ENCODE results near the gene IER3IP1. TPM values are rescaled to one million over a fixed set of nuclear protein-coding genes. Genes with fewer than 3 reads are reported as not detected.

The IER3IP1 gene
- total and polyA plus RNA-seq, 8 donors, result under 0.01 to 39.1 (median 12.0) TPM

DNA sequence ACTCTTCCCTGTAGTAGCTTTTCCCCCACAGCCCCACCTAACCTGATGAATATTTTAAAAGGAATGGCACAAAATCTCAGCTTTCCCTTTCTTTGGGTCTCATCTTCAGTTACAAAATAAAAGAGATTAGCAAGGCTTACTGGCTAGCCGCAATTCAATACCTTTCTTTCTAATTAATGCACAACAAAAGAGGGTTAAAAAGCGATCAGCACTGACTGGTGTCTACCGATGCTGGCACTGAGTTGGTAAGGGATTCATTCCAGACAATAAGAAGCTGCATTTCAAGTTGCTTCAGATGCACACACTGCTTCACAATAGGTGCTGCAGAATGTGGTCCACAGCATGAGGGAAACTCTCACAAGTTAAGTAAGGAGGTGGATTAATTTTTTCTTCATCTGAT, 67.8 kb downstream of the IER3IP1 start:
- H3K27me3 ChIP-seq, result no peaks in the 10 kb centered on the region
- H3K4me1 ChIP-seq, result no peaks in the 10 kb centered on the region
- intact Hi-C loops (cut with DNase I; ENCODE audit: low total_unique reads), result loop anchor here (10.0 kb wide), 1 partner anchor 636 kb away; no protein-coding TSS in a partner anchor
- TF ChIP-seq EP300 (IDR thresholded peaks at IDR 0.05) (no peak), POLR2A (IDR thresholded peaks at IDR 0.05) (no peak), POLR2AphosphoS5 (IDR thresholded peaks at IDR 0.05) (no peak)
- TF ChIP-seq, protein P1, sequence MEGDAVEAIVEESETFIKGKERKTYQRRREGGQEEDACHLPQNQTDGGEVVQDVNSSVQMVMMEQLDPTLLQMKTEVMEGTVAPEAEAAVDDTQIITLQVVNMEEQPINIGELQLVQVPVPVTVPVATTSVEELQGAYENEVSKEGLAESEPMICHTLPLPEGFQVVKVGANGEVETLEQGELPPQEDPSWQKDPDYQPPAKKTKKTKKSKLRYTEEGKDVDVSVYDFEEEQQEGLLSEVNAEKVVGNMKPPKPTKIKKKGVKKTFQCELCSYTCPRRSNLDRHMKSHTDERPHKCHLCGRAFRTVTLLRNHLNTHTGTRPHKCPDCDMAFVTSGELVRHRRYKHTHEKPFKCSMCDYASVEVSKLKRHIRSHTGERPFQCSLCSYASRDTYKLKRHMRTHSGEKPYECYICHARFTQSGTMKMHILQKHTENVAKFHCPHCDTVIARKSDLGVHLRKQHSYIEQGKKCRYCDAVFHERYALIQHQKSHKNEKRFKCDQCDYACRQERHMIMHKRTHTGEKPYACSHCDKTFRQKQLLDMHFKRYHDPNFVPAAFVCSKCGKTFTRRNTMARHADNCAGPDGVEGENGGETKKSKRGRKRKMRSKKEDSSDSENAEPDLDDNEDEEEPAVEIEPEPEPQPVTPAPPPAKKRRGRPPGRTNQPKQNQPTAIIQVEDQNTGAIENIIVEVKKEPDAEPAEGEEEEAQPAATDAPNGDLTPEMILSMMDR (IDR thresholded peaks at IDR 0.05), result no peak
- DNase-seq, result no peak
- peaks cover 21 to 96% (median 91%) of the 10 kb centered on the region in 4 donors for H3K36me3 ChIP-seq
- no peak overlapping the region for H3K4me3 ChIP-seq
- no peaks in the 10 kb centered on the region for H3K9me3 ChIP-seq
- no peak overlapping the region for H3K27ac ChIP-seq
- 78 to 88% (median 87%) methylated on average over 3 of the region's 3 CpGs for WGBS, 5 donors

Small RNA genes within 50 kb of the gene (small RNA-seq; reads per million reads assigned to genes)
- 0 reads per million in 4 donors for gene AC012254.4

Other genes with a start within 250 kb of the IER3IP1 start
- not detected for gene ELOA2, start 140.7 kb downstream of the IER3IP1 start, total RNA-seq
- under 1 TPM in 1 of 3 donors, not detected in 2; 0.15 TPM for gene ELOA2, start 140.7 kb downstream of the IER3IP1 start, polyA plus RNA-seq
- gene HDHD2, start 25.9 kb downstream of the IER3IP1 start, total RNA-seq, result 10 to 100 TPM; 14.5 to 93.7 (median 23.9) TPM
- gene HDHD2, start 25.9 kb downstream of the IER3IP1 start, polyA plus RNA-seq, result 10 to 100 TPM; 16.2 to 26.4 (median 22.4) TPM
- not detected for gene SKOR2, start 75.3 kb upstream of the IER3IP1 start, total RNA-seq
- not detected for gene SKOR2, start 75.3 kb upstream of the IER3IP1 start, polyA plus RNA-seq